ENCODE data around the gene CYCS. TPM values are rescaled to one million over a fixed set of nuclear protein-coding genes. Genes with fewer than 3 reads are reported as not detected.
A peak's percentile ranks its signal among the peaks of the same experiment; 100 is the strongest.

CYCS gene
- 100 to 1,000 TPM; 134 to 282 TPM for total RNA-seq

GRCh38 chr7:25125137-25125946 lies at the start of gene CYCS:
Gene CYCS, minus strand, starts transcription at chr7:25125260. Its CDS starts 1,141 bp downstream, at chr7:25124119.
- peak; percentile 100 for DNase-seq (ENCODE audit: low spot score)
- Histone ChIP-seq H3K4me1 (peaks cover 0 to 22% of the 10 kb centered on the region in 2 donors), H3K36me3 (peaks cover 32% of the 10 kb centered on the region), H3K4me3 (peak within 1 kb of the TSS; percentile 97 to 100), H3K9me3 (no peaks in the 10 kb centered on the region), H3K27ac (peak within 1 kb of the TSS; percentile 99 to 100), H3K27me3 (no peaks in the 10 kb centered on the region)
- no peak for TF ChIP-seq CTCF (IDR thresholded peaks at IDR 0.05)

GRCh38 chr7:25173184-25173583 lies 48.1 kb upstream of the CYCS start:
- no peak for TF ChIP-seq CTCF (IDR thresholded peaks at IDR 0.05)
- Histone ChIP-seq H3K36me3 (no peaks in the 10 kb centered on the region), H3K9me3 (no peaks in the 10 kb centered on the region), H3K27me3 (no peaks in the 10 kb centered on the region), H3K4me1 (no peaks in the 10 kb centered on the region), H3K4me3 (no peak overlapping the region), H3K27ac (no peak overlapping the region)
- no peak for DNase-seq (ENCODE audit: low spot score)

- Histone ChIP-seq H3K36me3 (no peaks in the 10 kb centered on the region), H3K4me3 (no peak overlapping the region), H3K27me3 (no peaks in the 10 kb centered on the region), H3K9me3 (no peaks in the 10 kb centered on the region), H3K4me1 (no peaks in the 10 kb centered on the region), H3K27ac (no peak overlapping the region)
- no peak for TF ChIP-seq CTCF (IDR thresholded peaks at IDR 0.05)
- DNase-seq (ENCODE audit: low spot score): no peak
Measured at GRCh38 chr7:25171516-25171915, 46.5 kb upstream of the CYCS start.

GRCh38 chr7:25171071-25171470 lies 46.0 kb upstream of the CYCS start:
- H3K27me3 ChIP-seq: no peaks in the 10 kb centered on the region
- H3K4me3 ChIP-seq: no peak overlapping the region
- no peaks in the 10 kb centered on the region for H3K36me3 ChIP-seq
- no peak for TF ChIP-seq CTCF (IDR thresholded peaks at IDR 0.05)
- no peaks in the 10 kb centered on the region for H3K4me1 ChIP-seq
- no peak overlapping the region for H3K27ac ChIP-seq
- H3K9me3 ChIP-seq: no peaks in the 10 kb centered on the region
- no peak for DNase-seq (ENCODE audit: low spot score)

- Histone ChIP-seq H3K27ac (no peak overlapping the region), H3K36me3 (no peaks in the 10 kb centered on the region), H3K27me3 (no peaks in the 10 kb centered on the region), H3K9me3 (no peaks in the 10 kb centered on the region), H3K4me1 (no peaks in the 10 kb centered on the region), H3K4me3 (no peak overlapping the region)
- no peak for TF ChIP-seq CTCF (IDR thresholded peaks at IDR 0.05)
- no peak for DNase-seq (ENCODE audit: low spot score)
Measured at GRCh38 chr7:25169683-25170082, 44.6 kb upstream of the CYCS start.

- no peaks in the 10 kb centered on the region for H3K27me3 ChIP-seq
Measured at GRCh38 chr7:25168145-25168544, 43.1 kb upstream of the CYCS start.

More at GRCh38 chr7:25168145-25168544, 43.1 kb upstream of the CYCS start:
- Histone ChIP-seq H3K27ac (no peak overlapping the region), H3K9me3 (no peaks in the 10 kb centered on the region), H3K36me3 (no peaks in the 10 kb centered on the region), H3K4me1 (no peaks in the 10 kb centered on the region), H3K4me3 (no peak overlapping the region)
- no peak for TF ChIP-seq CTCF (IDR thresholded peaks at IDR 0.05)
- no peak for DNase-seq (ENCODE audit: low spot score)

Measured in right atrium auricular region (tissue), 2 donors.